ENCODE data around the gene NT5DC4.

DNA sequence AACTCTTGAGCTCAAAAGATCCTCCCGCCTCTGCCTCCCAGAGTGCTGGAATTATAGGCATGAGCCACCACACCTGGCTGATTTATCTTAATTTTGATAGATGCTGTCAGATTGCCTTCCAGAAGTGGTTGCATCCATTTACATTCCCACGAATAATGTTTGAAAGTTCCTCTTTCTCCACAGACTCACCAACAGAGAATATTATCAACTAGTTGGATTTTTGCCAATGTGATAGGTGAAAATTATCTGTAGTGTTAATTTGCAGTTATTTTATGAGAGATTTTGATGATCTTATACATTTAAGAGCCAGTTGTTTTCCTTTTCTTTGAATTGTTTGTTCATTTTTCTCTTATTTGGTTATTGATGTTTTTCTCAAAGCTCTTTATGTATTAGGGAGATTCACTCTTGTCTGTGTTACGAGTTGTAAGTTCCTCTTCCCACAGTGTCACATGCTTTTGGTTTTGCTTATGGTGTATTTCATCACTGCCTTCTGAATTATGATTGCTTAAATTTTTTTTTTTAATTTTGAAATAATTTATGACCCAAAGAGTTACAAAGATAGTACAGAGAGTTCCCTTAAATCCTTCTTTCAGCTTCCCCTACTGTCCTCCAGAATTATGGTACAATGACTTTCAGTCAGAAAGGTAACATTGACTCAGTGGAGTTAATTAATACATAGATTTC, 20.7 kb upstream of the NT5DC4 start:
- TF ChIP-seq, protein P1, sequence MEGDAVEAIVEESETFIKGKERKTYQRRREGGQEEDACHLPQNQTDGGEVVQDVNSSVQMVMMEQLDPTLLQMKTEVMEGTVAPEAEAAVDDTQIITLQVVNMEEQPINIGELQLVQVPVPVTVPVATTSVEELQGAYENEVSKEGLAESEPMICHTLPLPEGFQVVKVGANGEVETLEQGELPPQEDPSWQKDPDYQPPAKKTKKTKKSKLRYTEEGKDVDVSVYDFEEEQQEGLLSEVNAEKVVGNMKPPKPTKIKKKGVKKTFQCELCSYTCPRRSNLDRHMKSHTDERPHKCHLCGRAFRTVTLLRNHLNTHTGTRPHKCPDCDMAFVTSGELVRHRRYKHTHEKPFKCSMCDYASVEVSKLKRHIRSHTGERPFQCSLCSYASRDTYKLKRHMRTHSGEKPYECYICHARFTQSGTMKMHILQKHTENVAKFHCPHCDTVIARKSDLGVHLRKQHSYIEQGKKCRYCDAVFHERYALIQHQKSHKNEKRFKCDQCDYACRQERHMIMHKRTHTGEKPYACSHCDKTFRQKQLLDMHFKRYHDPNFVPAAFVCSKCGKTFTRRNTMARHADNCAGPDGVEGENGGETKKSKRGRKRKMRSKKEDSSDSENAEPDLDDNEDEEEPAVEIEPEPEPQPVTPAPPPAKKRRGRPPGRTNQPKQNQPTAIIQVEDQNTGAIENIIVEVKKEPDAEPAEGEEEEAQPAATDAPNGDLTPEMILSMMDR (IDR thresholded peaks at IDR 0.05; ENCODE audit: low read length): no peak
- no peak for TF ChIP-seq EZH2 (IDR thresholded peaks at IDR 0.05; ENCODE audit: borderline replicate concordance, low read length)

Data from OCI-LY1 (cell line).